NT2/D1 (cell line): ENCODE results near the gene MLEC.

Experiments used
- DNase-seq: peaks from one replicate; pipeline ENCODE4 v3.0.0-alpha.2; 2011; ENCODE audit warnings: low read depth, low spot score
- H3K27me3 ChIP-seq: 2 replicates; pipeline ENCODE4 v1.6.0; 2011; ENCODE audit warnings: mild to moderate bottlenecking; ENCODE audit not compliant: insufficient read length, insufficient read depth
- H3K36me3 ChIP-seq: 2 replicates; pipeline ENCODE4 v1.6.1; 2011; ENCODE audit warnings: mild to moderate bottlenecking, low read length, mixed read lengths; ENCODE audit not compliant: insufficient read depth, insufficient read length
- H3K4me1 ChIP-seq: 2 replicates; pipeline ENCODE4 v1.5.1; 2011; ENCODE audit not compliant: insufficient read depth, insufficient read length
- H3K4me3 ChIP-seq: 2 replicates; pipeline ENCODE4 v1.5.1; 2011; ENCODE audit warnings: low read depth; ENCODE audit not compliant: insufficient read length
- H3K9ac ChIP-seq: 2 replicates; pipeline ENCODE4 v1.6.0; 2011; ENCODE audit warnings: low read depth; ENCODE audit not compliant: insufficient read length
- H3K9me3 ChIP-seq: 2 replicates; pipeline ENCODE4 v1.5.1; 2011; ENCODE audit warnings: mild to moderate bottlenecking, low read length; ENCODE audit not compliant: insufficient read depth
- SUZ12 ChIP-seq: IDR thresholded peaks from 2 replicates; pipeline ENCODE4 v1.6.1; 2011; ENCODE audit not compliant: insufficient read length, insufficient read depth; ENCODE audit errors: extremely low read depth
- YY1 ChIP-seq: IDR thresholded peaks from 2 replicates; pipeline ENCODE4 v1.6.1; 2011; ENCODE audit not compliant: insufficient read length, insufficient read depth
- ZNF274 ChIP-seq: IDR thresholded peaks from 2 replicates; pipeline ENCODE4 v1.6.1; 2011; ENCODE audit warnings: mild to moderate bottlenecking, low read depth, low read length

MLEC gene

GRCh38 chr12:120646044-120646443 is 40.9 kb upstream of the MLEC start:
- no peak for DNase-seq

DNA sequence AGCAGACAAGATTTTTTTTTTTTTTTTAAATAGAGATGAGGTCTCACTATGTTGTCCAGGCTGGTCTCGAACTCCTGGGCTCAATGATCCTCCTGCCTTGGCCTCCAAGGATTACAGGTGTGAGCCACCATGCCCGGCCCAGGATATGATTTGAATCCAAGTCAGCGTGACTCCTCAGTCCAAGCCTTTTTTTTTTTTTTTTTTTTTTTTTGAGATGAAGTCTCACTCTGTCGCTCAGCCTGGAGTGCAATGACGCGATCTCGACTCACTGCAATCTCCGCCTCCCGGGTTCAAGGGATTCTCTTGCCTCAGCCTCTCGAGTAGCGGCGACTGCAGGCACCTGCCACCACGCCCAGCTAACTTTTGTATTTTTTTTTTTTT is 39.6 kb upstream of the MLEC start:
- Histone ChIP-seq H3K4me3 (no peak overlapping the region), H3K27me3 (peaks cover 14% of the 10 kb centered on the region), H3K9me3 (no peaks in the 10 kb centered on the region), H3K36me3 (no peaks in the 10 kb centered on the region), H3K4me1 (peaks cover 16% of the 10 kb centered on the region), H3K9ac (no peak overlapping the region)
- no peak for TF ChIP-seq YY1
- no peak for TF ChIP-seq SUZ12
- no peak for TF ChIP-seq ZNF274
- no peak for DNase-seq

More at GRCh38 chr12:120646044-120646443, 40.9 kb upstream of the MLEC start:
- H3K9ac ChIP-seq = no peak overlapping the region
- no peak overlapping the region for H3K4me3 ChIP-seq
- TF ChIP-seq ZNF274 (no peak), YY1 (no peak), SUZ12 (no peak)
- no peaks in the 10 kb centered on the region for H3K9me3 ChIP-seq
- peaks cover 23% of the 10 kb centered on the region for H3K27me3 ChIP-seq
- peaks cover 16% of the 10 kb centered on the region for H3K4me1 ChIP-seq
- H3K36me3 ChIP-seq = no peaks in the 10 kb centered on the region

- DNase-seq = no peak
- H3K4me3 ChIP-seq = peak overlapping the region; percentile 6
- H3K9me3 ChIP-seq = no peaks in the 10 kb centered on the region
- H3K27me3 ChIP-seq = peaks cover under 1% of the 10 kb centered on the region
- H3K4me1 ChIP-seq = peaks cover 13% of the 10 kb centered on the region
- TF ChIP-seq ZNF274 = no peak
- no peak for TF ChIP-seq YY1
- TF ChIP-seq SUZ12 = no peak
- no peaks in the 10 kb centered on the region for H3K36me3 ChIP-seq
- H3K9ac ChIP-seq = peak overlapping the region; percentile 69
These were observed 37.3 kb upstream of the MLEC start for GRCh38 chr12:120649442-120650232.

DNA sequence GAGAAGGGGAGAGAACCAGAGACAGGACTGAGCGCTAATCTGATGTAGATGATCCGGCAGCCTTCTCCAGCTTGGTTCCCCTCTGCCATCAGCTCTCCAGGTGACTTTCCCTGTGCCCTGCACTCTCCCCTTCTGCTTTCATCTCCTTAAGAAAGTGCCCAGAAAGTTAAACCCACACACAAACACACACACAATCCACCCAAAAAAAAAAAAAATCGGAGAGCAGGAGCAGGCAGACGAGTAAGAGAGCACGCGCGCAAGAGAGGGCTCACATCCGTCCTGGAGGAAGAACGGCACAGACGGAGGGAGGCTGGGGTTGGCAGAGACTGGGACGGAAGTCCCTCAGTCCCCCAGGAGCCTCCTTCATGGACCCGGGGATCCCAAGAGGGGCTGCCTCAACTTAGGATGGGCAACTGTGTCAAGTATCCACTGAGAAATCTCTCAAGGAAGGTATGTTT is 36.7 kb upstream of the MLEC start:
- Histone ChIP-seq H3K27me3 (no peaks in the 10 kb centered on the region), H3K9ac (peak overlapping the region; percentile 69), H3K36me3 (no peaks in the 10 kb centered on the region), H3K9me3 (no peaks in the 10 kb centered on the region), H3K4me1 (peaks cover 13% of the 10 kb centered on the region), H3K4me3 (no peak overlapping the region)
- TF ChIP-seq YY1 (no peak), SUZ12 (no peak), ZNF274 (no peak)
- DNase-seq = no peak

DNA sequence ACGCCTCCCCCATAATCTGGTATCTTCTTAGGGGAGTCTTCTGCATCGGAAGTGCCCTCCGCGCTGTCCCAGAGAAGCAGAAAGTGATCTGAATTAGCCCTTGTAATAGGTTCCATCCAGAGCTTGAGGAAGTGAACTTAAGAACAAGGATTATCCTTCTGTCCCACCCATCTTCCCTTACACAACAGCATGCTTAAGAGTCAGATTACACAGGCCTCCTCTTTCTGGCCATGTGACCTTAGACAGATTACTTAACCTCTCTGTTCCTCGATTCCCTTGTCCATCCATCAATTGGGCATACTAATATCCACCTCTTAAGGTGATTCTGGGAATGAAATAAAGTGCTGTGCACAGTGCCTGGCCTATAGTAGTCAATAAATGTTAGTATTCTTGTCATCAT is 35.1 kb upstream of the MLEC start:
- Histone ChIP-seq H3K36me3 (no peaks in the 10 kb centered on the region), H3K4me3 (no peak overlapping the region), H3K27me3 (no peaks in the 10 kb centered on the region), H3K4me1 (peaks cover 13% of the 10 kb centered on the region), H3K9me3 (no peaks in the 10 kb centered on the region), H3K9ac (no peak overlapping the region)
- TF ChIP-seq SUZ12 = no peak
- no peak for TF ChIP-seq ZNF274
- no peak for TF ChIP-seq YY1
- no peak for DNase-seq

GRCh38 chr12:120652656-120653435 is 34.1 kb upstream of the MLEC start:
- Histone ChIP-seq H3K9me3 (no peaks in the 10 kb centered on the region), H3K36me3 (no peaks in the 10 kb centered on the region), H3K9ac (no peak overlapping the region), H3K4me1 (peaks cover 13% of the 10 kb centered on the region), H3K27me3 (no peaks in the 10 kb centered on the region), H3K4me3 (no peak overlapping the region)
- no peak for TF ChIP-seq SUZ12
- no peak for TF ChIP-seq ZNF274
- no peak for TF ChIP-seq YY1
- no peak for DNase-seq

DNA sequence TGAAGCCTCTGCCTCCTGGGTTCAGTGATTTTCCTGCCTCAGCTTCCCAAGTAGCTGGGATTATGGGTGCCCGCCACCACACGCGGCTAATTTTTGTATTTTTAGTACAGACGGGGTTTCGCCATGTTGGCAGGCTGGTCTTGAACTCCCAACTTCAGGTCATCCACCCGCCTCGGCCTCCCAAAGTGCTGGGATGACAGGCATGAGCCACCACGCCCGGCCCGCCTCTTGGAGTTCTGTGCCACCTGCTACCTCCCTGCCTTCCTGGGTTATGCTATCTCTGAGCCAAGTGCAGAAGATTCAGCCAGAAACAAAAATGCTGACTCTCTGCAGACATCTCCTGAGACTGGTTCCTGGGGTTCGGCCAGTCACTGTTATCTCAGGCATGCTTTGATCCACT is 33.3 kb upstream of the MLEC start:
- H3K4me1 ChIP-seq = peaks cover 17% of the 10 kb centered on the region
- H3K9ac ChIP-seq = no peak overlapping the region
- no peaks in the 10 kb centered on the region for H3K27me3 ChIP-seq
- H3K9me3 ChIP-seq = no peaks in the 10 kb centered on the region
- no peak overlapping the region for H3K4me3 ChIP-seq
- no peaks in the 10 kb centered on the region for H3K36me3 ChIP-seq
- TF ChIP-seq ZNF274 (no peak), SUZ12 (no peak), YY1 (no peak)
- DNase-seq = no peak
